OCI-LY7 (cell line): ENCODE measurements around the gene DNPH1.

Experiments
- CTCF ChIP-seq: fragments of 200-600 bp; sonication (generic); conservative IDR thresholded peaks from 2 replicates; pipeline ENCODE4 v1.5.1; 2014; ENCODE audit warnings: mild to moderate bottlenecking, antibody characterized with exemption, low read length, moderate library complexity, mixed read lengths
- EZH2phosphoT487 ChIP-seq: fragments of 200-600 bp; sonication (generic); IDR thresholded peaks from 2 replicates; pipeline ENCODE4 v1.6.1; 2018; ENCODE audit warnings: low read depth, borderline replicate concordance, mild to moderate bottlenecking, mixed run types, antibody characterized with exemption, low read length, moderate library complexity, mixed read lengths

GRCh38 chr6:43248791-43249190 lies 19.5 kb upstream of the DNPH1 start:
- TF ChIP-seq CTCF (no peak), EZH2phosphoT487 (no peak)
